ENCODE data around the gene LAMP2. TPM values are rescaled to one million over a fixed set of nuclear protein-coding genes. Genes with fewer than 3 reads are reported as not detected.

LAMP2 gene
- total and polyA plus RNA-seq, 9 of the 15 experiments (the other 6 are each of a cell fraction or from before 2014, with no cell fraction given): 22.3 to 77.7 (median 48.6) TPM

GRCh38 chrX:120463241-120463640, 5.9 kb downstream of the LAMP2 start:
- CTCF ChIA-PET (ENCODE audit: low intra/inter-chr PET ratio): no interaction called here
- Histone ChIP-seq H3K4me3 (no peak overlapping the region), H3K27ac (ENCODE audit: extremely low read depth, low read depth, low read length) (no peak overlapping the region), H3K4me1 (replicated peaks in 1 of 2; ENCODE audit: control insufficient read depth in 2 of 2, insufficient read depth in 2 of 2, low read length in 2 of 2) (peaks cover 6 to 26% of the 10 kb centered on the region in 2 experiments; a peak in 4 of 5 replicates), H3K9ac (ENCODE audit: insufficient read depth in 1 of 2, low read depth in 2 of 2, low read length in 2 of 2) (no peak overlapping the region), H4K20me1 (replicated peaks; ENCODE audit: control insufficient read depth, insufficient read depth, low read length) (no peaks in the 10 kb centered on the region; the same call in 1 of the 2 replicates), H3K4me2 (ENCODE audit: insufficient read depth, low read length) (no peak overlapping the region), H3K79me2 (ENCODE audit: control insufficient read depth, insufficient read depth, low read length) (peaks cover 85% of the 10 kb centered on the region), H3K27me3 (ENCODE audit: control insufficient read depth in 2 of 2, insufficient read depth in 2 of 2, low read length in 2 of 2) (no peaks in the 10 kb centered on the region), H3K9me3 (replicated peaks; ENCODE audit: control insufficient read depth, insufficient read depth, low read depth, low read length) (no peaks in the 10 kb centered on the region), H3K9me1 (ENCODE audit: control insufficient read depth, insufficient read depth, low read length) (no peaks in the 10 kb centered on the region), H3K36me3 (ENCODE audit: control insufficient read depth, insufficient read depth, low read length) (no peaks in the 10 kb centered on the region; the same call in 1 of the 3 replicates), H2AFZ (ENCODE audit: low read depth, low read length) (no peak overlapping the region)
- 42% methylated on average over 1 of the region's 1 CpG for WGBS (ENCODE audit: insufficient coverage, low coverage, missing lambda C conversion rate)
- FAIRE-seq (no peak), DNase-seq (ENCODE audit: extremely low read depth in 1 of 4, low spot score in 3 of 4) (peak in 1 of 4 experiments; percentile 39), ATAC-seq (no peak)
- POLR2A ChIA-PET: interaction anchor here (1.0 to 2.1 kb wide), 2 partner anchors 10 to 23 kb away, joined by 4 to 6 read pairs; no protein-coding TSS in a partner anchor
- no TSS peak for BruUV-seq (replicated peaks)
- in situ Hi-C loops (cut with MboI) (no loop called here), intact Hi-C loops (cut with micrococcal nuclease) (no loop called here)
- TF ChIP-seq NFIC (IDR thresholded peaks at IDR 0.05) (peak; percentile 71), BRD9 (IDR thresholded peaks at IDR 0.05; ENCODE audit: low read depth, partially characterized antibody) (no peak), ZNF318 (IDR thresholded peaks at IDR 0.05; ENCODE audit: borderline replicate concordance in 1 of 2, low read depth in 1 of 2) (no peak), CEBPB (tag; IDR thresholded peaks at IDR 0.05) (peak; percentile 65), TGIF2 (CRISPR knock-in tag; IDR thresholded peaks at IDR 0.05) (no peak)
- TF ChIP-seq, protein P1, sequence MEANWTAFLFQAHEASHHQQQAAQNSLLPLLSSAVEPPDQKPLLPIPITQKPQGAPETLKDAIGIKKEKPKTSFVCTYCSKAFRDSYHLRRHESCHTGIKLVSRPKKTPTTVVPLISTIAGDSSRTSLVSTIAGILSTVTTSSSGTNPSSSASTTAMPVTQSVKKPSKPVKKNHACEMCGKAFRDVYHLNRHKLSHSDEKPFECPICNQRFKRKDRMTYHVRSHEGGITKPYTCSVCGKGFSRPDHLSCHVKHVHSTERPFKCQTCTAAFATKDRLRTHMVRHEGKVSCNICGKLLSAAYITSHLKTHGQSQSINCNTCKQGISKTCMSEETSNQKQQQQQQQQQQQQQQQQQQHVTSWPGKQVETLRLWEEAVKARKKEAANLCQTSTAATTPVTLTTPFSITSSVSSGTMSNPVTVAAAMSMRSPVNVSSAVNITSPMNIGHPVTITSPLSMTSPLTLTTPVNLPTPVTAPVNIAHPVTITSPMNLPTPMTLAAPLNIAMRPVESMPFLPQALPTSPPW (CRISPR knock-in tag; IDR thresholded peaks at IDR 0.05): no peak
- TF ChIP-seq, protein P2, sequence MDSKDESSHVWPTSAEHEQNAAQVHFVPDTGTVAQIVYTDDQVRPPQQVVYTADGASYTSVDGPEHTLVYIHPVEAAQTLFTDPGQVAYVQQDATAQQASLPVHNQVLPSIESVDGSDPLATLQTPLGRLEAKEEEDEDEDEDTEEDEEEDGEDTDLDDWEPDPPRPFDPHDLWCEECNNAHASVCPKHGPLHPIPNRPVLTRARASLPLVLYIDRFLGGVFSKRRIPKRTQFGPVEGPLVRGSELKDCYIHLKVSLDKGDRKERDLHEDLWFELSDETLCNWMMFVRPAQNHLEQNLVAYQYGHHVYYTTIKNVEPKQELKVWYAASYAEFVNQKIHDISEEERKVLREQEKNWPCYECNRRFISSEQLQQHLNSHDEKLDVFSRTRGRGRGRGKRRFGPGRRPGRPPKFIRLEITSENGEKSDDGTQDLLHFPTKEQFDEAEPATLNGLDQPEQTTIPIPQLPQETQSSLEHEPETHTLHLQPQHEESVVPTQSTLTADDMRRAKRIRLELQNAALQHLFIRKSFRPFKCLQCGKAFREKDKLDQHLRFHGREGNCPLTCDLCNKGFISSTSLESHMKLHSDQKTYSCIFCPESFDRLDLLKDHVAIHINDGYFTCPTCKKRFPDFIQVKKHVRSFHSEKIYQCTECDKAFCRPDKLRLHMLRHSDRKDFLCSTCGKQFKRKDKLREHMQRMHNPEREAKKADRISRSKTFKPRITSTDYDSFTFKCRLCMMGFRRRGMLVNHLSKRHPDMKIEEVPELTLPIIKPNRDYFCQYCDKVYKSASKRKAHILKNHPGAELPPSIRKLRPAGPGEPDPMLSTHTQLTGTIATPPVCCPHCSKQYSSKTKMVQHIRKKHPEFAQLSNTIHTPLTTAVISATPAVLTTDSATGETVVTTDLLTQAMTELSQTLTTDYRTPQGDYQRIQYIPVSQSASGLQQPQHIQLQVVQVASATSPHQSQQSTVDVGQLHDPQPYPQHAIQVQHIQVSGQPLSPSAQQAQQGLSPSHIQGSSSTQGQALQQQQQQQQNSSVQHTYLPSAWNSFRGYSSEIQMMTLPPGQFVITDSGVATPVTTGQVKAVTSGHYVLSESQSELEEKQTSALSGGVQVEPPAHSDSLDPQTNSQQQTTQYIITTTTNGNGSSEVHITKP (IDR thresholded peaks at IDR 0.05; ENCODE audit: partially characterized antibody): no peak

All from K562 (cell line).